Gastroesophageal sphincter (tissue), 3 donors: Measurements from ENCODE around the gene ARID5B.

Source experiments
- POLR2A ChIP-seq, 2 donors: fragments of 450-650 bp; IDR thresholded peaks; one replicate each; pipeline ENCODE4 v1.6.1; 2017; ENCODE audit warnings: antibody characterized with exemption in 2 of 2, mild to moderate bottlenecking in 2 of 2, moderate library complexity in 1 of 2
- POLR2AphosphoS5 ChIP-seq: sonication (generic); formaldehyde crosslinking; IDR thresholded peaks from one replicate; pipeline ENCODE4 v1.6.1; 2017; ENCODE audit warnings: antibody characterized with exemption
- TF ChIP-seq, protein P1 (sequence below), 4 experiments: fragments of 200-600 bp in 2 of 4; fragments of 450-650 bp in 2 of 4; sonication (generic) in 1 of 4; IDR thresholded peaks; one replicate each; pipeline ENCODE4 v1.5.1; 2017 to 2019; ENCODE audit warnings: antibody characterized with exemption in 4 of 4, mild to moderate bottlenecking in 2 of 4, moderate library complexity in 2 of 4

DNA sequence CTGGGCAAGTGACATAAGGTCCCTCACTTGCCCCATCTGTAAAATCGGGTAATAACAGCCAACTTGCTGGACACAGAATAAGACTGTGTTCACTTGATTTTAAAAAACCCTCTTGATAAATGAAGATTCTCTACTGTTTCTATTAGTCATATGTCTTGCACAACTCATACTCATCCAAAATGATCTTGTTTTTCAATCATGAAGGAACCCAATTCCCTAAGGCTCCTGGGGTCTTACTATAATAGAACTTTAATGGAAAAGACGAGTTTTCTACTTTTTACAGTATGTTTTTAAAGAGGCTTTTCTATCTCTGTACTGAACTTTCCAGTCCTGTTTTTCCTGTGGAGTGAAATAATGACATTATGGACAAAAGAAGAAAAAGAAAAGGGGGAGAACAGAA is 103.8 kb downstream of the ARID5B start:
- TF ChIP-seq POLR2A (IDR thresholded peaks at IDR 0.05) (no peak), POLR2AphosphoS5 (no peak)
- TF ChIP-seq, protein P1, sequence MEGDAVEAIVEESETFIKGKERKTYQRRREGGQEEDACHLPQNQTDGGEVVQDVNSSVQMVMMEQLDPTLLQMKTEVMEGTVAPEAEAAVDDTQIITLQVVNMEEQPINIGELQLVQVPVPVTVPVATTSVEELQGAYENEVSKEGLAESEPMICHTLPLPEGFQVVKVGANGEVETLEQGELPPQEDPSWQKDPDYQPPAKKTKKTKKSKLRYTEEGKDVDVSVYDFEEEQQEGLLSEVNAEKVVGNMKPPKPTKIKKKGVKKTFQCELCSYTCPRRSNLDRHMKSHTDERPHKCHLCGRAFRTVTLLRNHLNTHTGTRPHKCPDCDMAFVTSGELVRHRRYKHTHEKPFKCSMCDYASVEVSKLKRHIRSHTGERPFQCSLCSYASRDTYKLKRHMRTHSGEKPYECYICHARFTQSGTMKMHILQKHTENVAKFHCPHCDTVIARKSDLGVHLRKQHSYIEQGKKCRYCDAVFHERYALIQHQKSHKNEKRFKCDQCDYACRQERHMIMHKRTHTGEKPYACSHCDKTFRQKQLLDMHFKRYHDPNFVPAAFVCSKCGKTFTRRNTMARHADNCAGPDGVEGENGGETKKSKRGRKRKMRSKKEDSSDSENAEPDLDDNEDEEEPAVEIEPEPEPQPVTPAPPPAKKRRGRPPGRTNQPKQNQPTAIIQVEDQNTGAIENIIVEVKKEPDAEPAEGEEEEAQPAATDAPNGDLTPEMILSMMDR (IDR thresholded peaks at IDR 0.05), result no peak
